Astrocyte (in vitro differentiated cells and primary cell): Measurements from ENCODE around the gene MAEA. TPM values are rescaled to one million over a fixed set of nuclear protein-coding genes. Genes with fewer than 3 reads are reported as not detected.

ENCODE experiments used
- DNase-seq: peaks from one replicate; pipeline ENCODE4 v3.0.0-alpha.2; 2010; ENCODE audit warnings: low read depth
- FAIRE-seq: peaks from 2 replicates; lab custom pipeline; 2011; peaks lifted over from hg19 to GRCh38; lab: Jason Lieb, UNC
- H2AFZ ChIP-seq: 2 replicates; pipeline ENCODE4 v1.6.0; 2012; ENCODE audit warnings: low read depth, low read length, inconsistent platforms
- H3K27ac ChIP-seq: 2 replicates; pipeline ENCODE4 v1.5.1; 2011; ENCODE audit warnings: low read depth, low read length, inconsistent platforms
- H3K27me3 ChIP-seq: 2 replicates; pipeline ENCODE4 v1.6.0; 2011; ENCODE audit warnings: low read length, inconsistent platforms; ENCODE audit not compliant: insufficient read depth
- H3K36me3 ChIP-seq: 2 replicates; pipeline ENCODE4 v1.5.1; 2011; ENCODE audit warnings: low read length, inconsistent platforms; ENCODE audit not compliant: insufficient read depth
- H3K4me1 ChIP-seq: 2 replicates; pipeline ENCODE4 v1.5.1; 2011; ENCODE audit warnings: low read length, inconsistent platforms; ENCODE audit not compliant: insufficient read depth
- H3K4me2 ChIP-seq: 2 replicates; pipeline ENCODE4 v1.6.0; 2012; ENCODE audit warnings: low read length, inconsistent platforms
- H3K4me3 ChIP-seq: 2 replicates; pipeline ENCODE4 v1.5.1; 2011; ENCODE audit warnings: low read depth, mild to moderate bottlenecking, low read length, inconsistent platforms; ENCODE audit not compliant: insufficient read depth
- H3K79me2 ChIP-seq: 2 replicates; pipeline ENCODE4 v1.6.0; 2012; ENCODE audit warnings: mild to moderate bottlenecking, low read length, inconsistent platforms; ENCODE audit not compliant: insufficient read depth
- H3K9ac ChIP-seq: 2 replicates; pipeline ENCODE4 v1.6.0; 2012; ENCODE audit warnings: mild to moderate bottlenecking, low read length, inconsistent platforms
- H3K9me3 ChIP-seq: 2 replicates; pipeline ENCODE4 v1.5.1; 2012; ENCODE audit warnings: low read depth, mild to moderate bottlenecking, low read length, inconsistent platforms; ENCODE audit not compliant: insufficient read depth
- H4K20me1 ChIP-seq: 2 replicates; pipeline ENCODE4 v1.6.0; 2012; ENCODE audit warnings: low read length, inconsistent platforms; ENCODE audit not compliant: insufficient read depth
- H3K27ac Mint-ChIP-seq: one replicate; pipeline ENCODE4 v1.8.0; 2021; ENCODE audit warnings: mild to moderate bottlenecking, mixed read lengths; ENCODE audit not compliant: unreplicated experiment
- H3K27me3 Mint-ChIP-seq: one replicate; pipeline ENCODE4 v1.8.0; 2021; ENCODE audit warnings: low read depth, mixed read lengths; ENCODE audit not compliant: unreplicated experiment
- H3K36me3 Mint-ChIP-seq: one replicate; pipeline ENCODE4 v1.8.0; 2021; ENCODE audit warnings: low read depth, mixed read lengths; ENCODE audit not compliant: unreplicated experiment
- H3K4me1 Mint-ChIP-seq: one replicate; pipeline ENCODE4 v1.8.0; 2021; ENCODE audit warnings: low read depth, mixed read lengths; ENCODE audit not compliant: unreplicated experiment
- H3K4me3 Mint-ChIP-seq: one replicate; pipeline ENCODE4 v1.8.0; 2021; ENCODE audit warnings: mild to moderate bottlenecking, moderate library complexity, mixed read lengths; ENCODE audit not compliant: unreplicated experiment
- H3K9me3 Mint-ChIP-seq: one replicate; pipeline ENCODE4 v1.8.0; 2021; ENCODE audit warnings: mild to moderate bottlenecking, mixed read lengths; ENCODE audit not compliant: unreplicated experiment
- EZH2 ChIP-seq: IDR thresholded peaks from 2 replicates; pipeline ENCODE4 v1.6.1; 2012; ENCODE audit warnings: mild to moderate bottlenecking, low read length, inconsistent platforms; ENCODE audit not compliant: insufficient read depth
- total RNA-seq: library from RNA; stranded (reverse); gene quantifications from 2 replicates; pipeline ENCODE4 v1.2.1, GENCODE V29; 2021
- TF ChIP-seq, protein P1 (sequence below): IDR thresholded peaks from 2 replicates; pipeline ENCODE4 v1.5.1; 2011; ENCODE audit warnings: low read depth, mild to moderate bottlenecking, inconsistent platforms, low read length, moderate library complexity; ENCODE audit not compliant: insufficient read depth

Gene MAEA
- total RNA-seq, 1 donor from 2014 or later: 79.3 TPM

DNA sequence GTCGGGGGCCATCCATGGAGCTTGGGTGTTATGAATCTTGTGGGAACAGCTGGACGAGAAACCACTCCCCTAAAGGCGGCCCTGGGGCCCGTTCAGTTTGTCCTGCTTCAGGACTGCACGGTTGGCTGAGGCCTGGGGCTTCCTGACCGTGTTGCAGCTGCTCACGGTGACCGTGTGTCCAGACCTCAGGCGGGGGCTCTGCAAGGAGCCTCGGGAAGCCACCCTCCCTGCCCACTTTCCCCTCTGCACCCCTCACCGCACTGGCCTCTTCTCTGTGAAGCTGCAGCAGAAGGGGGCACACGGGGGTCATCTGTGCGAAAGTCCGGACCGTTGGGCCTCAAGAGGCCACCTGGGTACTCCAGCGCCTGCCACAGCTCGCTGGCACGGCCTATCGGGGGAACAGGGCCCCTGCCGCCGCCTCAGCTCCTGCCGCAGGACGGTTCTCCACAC lies 86.7 kb downstream of the MAEA start:
- no peaks in the 10 kb centered on the region for H3K27me3 Mint-ChIP-seq
- no peak overlapping the region for H3K9ac ChIP-seq
- DNase-seq (no peak), FAIRE-seq (no peak)
- H3K27ac ChIP-seq: no peak overlapping the region
- H3K4me2 ChIP-seq: no peak overlapping the region
- peaks cover 22% of the 10 kb centered on the region for H3K36me3 Mint-ChIP-seq
- TF ChIP-seq EZH2: no peak
- TF ChIP-seq, protein P1, sequence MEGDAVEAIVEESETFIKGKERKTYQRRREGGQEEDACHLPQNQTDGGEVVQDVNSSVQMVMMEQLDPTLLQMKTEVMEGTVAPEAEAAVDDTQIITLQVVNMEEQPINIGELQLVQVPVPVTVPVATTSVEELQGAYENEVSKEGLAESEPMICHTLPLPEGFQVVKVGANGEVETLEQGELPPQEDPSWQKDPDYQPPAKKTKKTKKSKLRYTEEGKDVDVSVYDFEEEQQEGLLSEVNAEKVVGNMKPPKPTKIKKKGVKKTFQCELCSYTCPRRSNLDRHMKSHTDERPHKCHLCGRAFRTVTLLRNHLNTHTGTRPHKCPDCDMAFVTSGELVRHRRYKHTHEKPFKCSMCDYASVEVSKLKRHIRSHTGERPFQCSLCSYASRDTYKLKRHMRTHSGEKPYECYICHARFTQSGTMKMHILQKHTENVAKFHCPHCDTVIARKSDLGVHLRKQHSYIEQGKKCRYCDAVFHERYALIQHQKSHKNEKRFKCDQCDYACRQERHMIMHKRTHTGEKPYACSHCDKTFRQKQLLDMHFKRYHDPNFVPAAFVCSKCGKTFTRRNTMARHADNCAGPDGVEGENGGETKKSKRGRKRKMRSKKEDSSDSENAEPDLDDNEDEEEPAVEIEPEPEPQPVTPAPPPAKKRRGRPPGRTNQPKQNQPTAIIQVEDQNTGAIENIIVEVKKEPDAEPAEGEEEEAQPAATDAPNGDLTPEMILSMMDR: no peak
- no peaks in the 10 kb centered on the region for H4K20me1 ChIP-seq
- H2AFZ ChIP-seq: no peak overlapping the region
- no peaks in the 10 kb centered on the region for H3K4me1 Mint-ChIP-seq
- H3K79me2 ChIP-seq: no peaks in the 10 kb centered on the region
- no peaks in the 10 kb centered on the region for H3K4me1 ChIP-seq
- no peaks in the 10 kb centered on the region for H3K27me3 ChIP-seq
- no peak overlapping the region for H3K27ac Mint-ChIP-seq
- no peak overlapping the region for H3K4me3 Mint-ChIP-seq
- H3K36me3 ChIP-seq: no peaks in the 10 kb centered on the region
- H3K9me3 ChIP-seq: no peaks in the 10 kb centered on the region
- peaks cover 5% of the 10 kb centered on the region for H3K9me3 Mint-ChIP-seq
- H3K4me3 ChIP-seq: no peak overlapping the region

DNA sequence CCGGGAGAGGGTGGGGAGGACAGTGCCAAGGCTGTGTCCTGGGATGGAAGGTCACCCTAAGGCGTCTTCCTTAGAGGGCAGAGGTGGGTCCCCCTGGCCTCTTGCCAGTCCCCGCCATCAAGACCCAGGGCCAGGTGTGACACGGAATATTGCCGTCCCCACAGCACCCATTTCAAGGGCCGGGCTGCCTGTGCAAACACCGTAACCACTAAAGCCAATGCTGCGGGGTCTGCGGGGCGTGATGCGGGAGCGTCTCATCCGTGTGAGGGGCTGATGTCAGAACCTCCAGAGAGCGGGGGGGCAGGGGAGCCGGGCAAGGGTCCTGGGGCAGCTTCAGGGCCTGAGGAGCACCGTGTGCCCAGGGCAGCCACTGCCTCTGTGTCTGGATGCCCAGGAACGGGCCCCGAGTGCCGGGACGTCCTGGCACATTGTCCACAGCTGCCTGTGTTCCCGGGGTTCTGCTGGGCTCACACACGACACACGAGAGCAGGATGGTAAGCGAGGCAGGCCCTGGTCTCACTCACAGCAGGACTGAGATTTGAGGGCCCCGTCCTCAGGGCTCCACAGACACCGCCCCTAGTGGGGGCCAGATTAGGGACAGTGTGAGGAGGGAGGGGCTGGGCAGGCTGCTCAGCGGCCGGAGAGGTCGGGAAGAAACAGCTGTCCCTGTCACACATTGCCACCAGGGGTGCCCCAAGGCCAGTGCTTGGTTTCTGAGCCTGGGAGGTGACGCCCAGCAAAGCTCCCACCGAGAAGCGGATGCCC lies 87.3 kb downstream of the MAEA start:
- H3K27ac ChIP-seq: no peak overlapping the region
- no peak overlapping the region for H3K27ac Mint-ChIP-seq
- no peak for FAIRE-seq
- no peak overlapping the region for H2AFZ ChIP-seq
- peaks cover 21% of the 10 kb centered on the region for H3K36me3 Mint-ChIP-seq
- H3K9ac ChIP-seq: no peak overlapping the region
- no peaks in the 10 kb centered on the region for H4K20me1 ChIP-seq
- no peak overlapping the region for H3K4me3 Mint-ChIP-seq
- H3K4me1 Mint-ChIP-seq: no peaks in the 10 kb centered on the region
- H3K79me2 ChIP-seq: no peaks in the 10 kb centered on the region
- H3K27me3 Mint-ChIP-seq: no peaks in the 10 kb centered on the region
- no peak overlapping the region for H3K4me2 ChIP-seq
- H3K27me3 ChIP-seq: no peaks in the 10 kb centered on the region
- peaks cover 5% of the 10 kb centered on the region for H3K9me3 Mint-ChIP-seq
- H3K4me3 ChIP-seq: no peak overlapping the region
- no peaks in the 10 kb centered on the region for H3K36me3 ChIP-seq
- no peaks in the 10 kb centered on the region for H3K4me1 ChIP-seq
- TF ChIP-seq, protein P1: no peak
- TF ChIP-seq EZH2: no peak
- no peak for DNase-seq
- H3K9me3 ChIP-seq: no peaks in the 10 kb centered on the region
